ENCODE data around the gene CLCN3. TPM values are rescaled to one million over a fixed set of nuclear protein-coding genes. Genes with fewer than 3 reads are reported as not detected.

Gene CLCN3
- total and polyA plus RNA-seq, 10 of the 15 experiments (the other 5 are each of a cell fraction or from before 2014, with no cell fraction given), result 4.0 to 22.8 (median 11.8) TPM

DNA sequence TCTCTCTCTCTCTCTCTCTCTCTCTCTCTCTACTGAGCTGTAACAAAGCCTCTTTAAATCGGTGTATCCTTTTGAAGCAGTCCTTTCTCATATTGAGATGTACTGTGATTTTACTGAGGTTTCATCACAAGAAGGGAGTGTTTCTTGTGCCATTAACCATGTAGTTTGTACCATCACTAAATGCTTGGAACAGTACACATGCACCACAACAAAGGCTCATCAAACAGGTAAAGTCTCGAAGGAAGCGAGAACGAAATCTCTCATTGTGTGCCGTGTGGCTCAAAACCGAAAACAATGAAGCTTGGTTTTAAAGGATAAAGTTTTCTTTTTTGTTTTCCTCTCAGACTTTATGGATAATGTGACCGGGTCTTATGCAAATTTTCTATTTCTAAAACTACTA, 100.2 kb downstream of the CLCN3 start:
- Histone ChIP-seq H3K27ac (ENCODE audit: control insufficient read depth, insufficient read depth) (no peak overlapping the region), H2AFZ (ENCODE audit: control insufficient read depth, low read depth, low read length) (no peak overlapping the region), H3K9me3 (replicated peaks; ENCODE audit: control insufficient read depth, insufficient read depth, low read length) (no peaks in the 10 kb centered on the region), H3K27me3 (replicated peaks in 1 of 2; ENCODE audit: control insufficient read depth in 2 of 2, insufficient read depth in 2 of 2, low read length in 1 of 2) (no peaks in the 10 kb centered on the region), H3K36me3 (ENCODE audit: control insufficient read depth in 2 of 2, insufficient read depth in 2 of 2, low read length in 1 of 2) (peaks cover 0 to 6% of the 10 kb centered on the region in 2 experiments; a peak in 2 of 4 replicates), H3K9ac (ENCODE audit: control insufficient read depth, insufficient read depth, low read length) (no peak overlapping the region), H3K4me1 (ENCODE audit: control insufficient read depth, insufficient read depth, low read length) (no peaks in the 10 kb centered on the region), H3K79me2 (ENCODE audit: control insufficient read depth, insufficient read depth, low read length) (no peaks in the 10 kb centered on the region), H3K4me2 (ENCODE audit: control insufficient read depth, insufficient read depth) (no peak overlapping the region), H3K4me3 (no peak overlapping the region), H4K20me1 (ENCODE audit: control insufficient read depth, insufficient read depth) (no peaks in the 10 kb centered on the region)
- ChIA-PET SMC1A (ENCODE audit: uncharacterized antibody, unreplicated experiment) (interaction anchor here (0.8 to 1.2 kb wide), 2 partner anchors 23 to 107 kb away, joined by 3 to 5 read pairs; partner anchors contain the start of gene NEK1), POLR2A (no interaction called here), RAD21 (ENCODE audit: unreplicated experiment) (no interaction called here), CTCF (interaction anchor here (3.5 kb wide), 1 partner anchor 107 kb away, joined by 11 read pairs; the partner anchor contains the start of gene NEK1)
- TF ChIP-seq PAX5 (IDR thresholded peaks at IDR 0.05; ENCODE audit: borderline replicate concordance, low read depth, low read length) (no peak), SP1 (IDR thresholded peaks at IDR 0.05; ENCODE audit: low read depth, low read length) (no peak)
- TF ChIP-seq, protein P1, sequence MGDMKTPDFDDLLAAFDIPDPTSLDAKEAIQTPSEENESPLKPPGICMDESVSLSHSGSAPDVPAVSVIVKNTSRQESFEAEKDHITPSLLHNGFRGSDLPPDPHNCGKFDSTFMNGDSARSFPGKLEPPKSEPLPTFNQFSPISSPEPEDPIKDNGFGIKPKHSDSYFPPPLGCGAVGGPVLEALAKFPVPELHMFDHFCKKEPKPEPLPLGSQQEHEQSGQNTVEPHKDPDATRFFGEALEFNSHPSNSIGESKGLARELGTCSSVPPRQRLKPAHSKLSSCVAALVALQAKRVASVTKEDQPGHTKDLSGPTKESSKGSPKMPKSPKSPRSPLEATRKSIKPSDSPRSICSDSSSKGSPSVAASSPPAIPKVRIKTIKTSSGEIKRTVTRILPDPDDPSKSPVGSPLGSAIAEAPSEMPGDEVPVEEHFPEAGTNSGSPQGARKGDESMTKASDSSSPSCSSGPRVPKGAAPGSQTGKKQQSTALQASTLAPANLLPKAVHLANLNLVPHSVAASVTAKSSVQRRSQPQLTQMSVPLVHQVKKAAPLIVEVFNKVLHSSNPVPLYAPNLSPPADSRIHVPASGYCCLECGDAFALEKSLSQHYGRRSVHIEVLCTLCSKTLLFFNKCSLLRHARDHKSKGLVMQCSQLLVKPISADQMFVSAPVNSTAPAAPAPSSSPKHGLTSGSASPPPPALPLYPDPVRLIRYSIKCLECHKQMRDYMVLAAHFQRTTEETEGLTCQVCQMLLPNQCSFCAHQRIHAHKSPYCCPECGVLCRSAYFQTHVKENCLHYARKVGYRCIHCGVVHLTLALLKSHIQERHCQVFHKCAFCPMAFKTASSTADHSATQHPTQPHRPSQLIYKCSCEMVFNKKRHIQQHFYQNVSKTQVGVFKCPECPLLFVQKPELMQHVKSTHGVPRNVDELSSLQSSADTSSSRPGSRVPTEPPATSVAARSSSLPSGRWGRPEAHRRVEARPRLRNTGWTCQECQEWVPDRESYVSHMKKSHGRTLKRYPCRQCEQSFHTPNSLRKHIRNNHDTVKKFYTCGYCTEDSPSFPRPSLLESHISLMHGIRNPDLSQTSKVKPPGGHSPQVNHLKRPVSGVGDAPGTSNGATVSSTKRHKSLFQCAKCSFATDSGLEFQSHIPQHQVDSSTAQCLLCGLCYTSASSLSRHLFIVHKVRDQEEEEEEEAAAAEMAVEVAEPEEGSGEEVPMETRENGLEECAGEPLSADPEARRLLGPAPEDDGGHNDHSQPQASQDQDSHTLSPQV (IDR thresholded peaks at IDR 0.05), result no peak
- TF ChIP-seq, protein P2, sequence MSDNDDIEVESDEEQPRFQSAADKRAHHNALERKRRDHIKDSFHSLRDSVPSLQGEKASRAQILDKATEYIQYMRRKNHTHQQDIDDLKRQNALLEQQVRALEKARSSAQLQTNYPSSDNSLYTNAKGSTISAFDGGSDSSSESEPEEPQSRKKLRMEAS (IDR thresholded peaks at IDR 0.05; ENCODE audit: low read depth, low read length), result no peak
- TF ChIP-seq, protein P3, sequence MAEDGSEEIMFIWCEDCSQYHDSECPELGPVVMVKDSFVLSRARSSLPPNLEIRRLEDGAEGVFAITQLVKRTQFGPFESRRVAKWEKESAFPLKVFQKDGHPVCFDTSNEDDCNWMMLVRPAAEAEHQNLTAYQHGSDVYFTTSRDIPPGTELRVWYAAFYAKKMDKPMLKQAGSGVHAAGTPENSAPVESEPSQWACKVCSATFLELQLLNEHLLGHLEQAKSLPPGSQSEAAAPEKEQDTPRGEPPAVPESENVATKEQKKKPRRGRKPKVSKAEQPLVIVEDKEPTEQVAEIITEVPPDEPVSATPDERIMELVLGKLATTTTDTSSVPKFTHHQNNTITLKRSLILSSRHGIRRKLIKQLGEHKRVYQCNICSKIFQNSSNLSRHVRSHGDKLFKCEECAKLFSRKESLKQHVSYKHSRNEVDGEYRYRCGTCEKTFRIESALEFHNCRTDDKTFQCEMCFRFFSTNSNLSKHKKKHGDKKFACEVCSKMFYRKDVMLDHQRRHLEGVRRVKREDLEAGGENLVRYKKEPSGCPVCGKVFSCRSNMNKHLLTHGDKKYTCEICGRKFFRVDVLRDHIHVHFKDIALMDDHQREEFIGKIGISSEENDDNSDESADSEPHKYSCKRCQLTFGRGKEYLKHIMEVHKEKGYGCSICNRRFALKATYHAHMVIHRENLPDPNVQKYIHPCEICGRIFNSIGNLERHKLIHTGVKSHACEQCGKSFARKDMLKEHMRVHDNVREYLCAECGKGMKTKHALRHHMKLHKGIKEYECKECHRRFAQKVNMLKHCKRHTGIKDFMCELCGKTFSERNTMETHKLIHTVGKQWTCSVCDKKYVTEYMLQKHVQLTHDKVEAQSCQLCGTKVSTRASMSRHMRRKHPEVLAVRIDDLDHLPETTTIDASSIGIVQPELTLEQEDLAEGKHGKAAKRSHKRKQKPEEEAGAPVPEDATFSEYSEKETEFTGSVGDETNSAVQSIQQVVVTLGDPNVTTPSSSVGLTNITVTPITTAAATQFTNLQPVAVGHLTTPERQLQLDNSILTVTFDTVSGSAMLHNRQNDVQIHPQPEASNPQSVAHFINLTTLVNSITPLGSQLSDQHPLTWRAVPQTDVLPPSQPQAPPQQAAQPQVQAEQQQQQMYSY (CRISPR knock-in tag; IDR thresholded peaks at IDR 0.05), result no peak
- TF ChIP-seq, protein P4, sequence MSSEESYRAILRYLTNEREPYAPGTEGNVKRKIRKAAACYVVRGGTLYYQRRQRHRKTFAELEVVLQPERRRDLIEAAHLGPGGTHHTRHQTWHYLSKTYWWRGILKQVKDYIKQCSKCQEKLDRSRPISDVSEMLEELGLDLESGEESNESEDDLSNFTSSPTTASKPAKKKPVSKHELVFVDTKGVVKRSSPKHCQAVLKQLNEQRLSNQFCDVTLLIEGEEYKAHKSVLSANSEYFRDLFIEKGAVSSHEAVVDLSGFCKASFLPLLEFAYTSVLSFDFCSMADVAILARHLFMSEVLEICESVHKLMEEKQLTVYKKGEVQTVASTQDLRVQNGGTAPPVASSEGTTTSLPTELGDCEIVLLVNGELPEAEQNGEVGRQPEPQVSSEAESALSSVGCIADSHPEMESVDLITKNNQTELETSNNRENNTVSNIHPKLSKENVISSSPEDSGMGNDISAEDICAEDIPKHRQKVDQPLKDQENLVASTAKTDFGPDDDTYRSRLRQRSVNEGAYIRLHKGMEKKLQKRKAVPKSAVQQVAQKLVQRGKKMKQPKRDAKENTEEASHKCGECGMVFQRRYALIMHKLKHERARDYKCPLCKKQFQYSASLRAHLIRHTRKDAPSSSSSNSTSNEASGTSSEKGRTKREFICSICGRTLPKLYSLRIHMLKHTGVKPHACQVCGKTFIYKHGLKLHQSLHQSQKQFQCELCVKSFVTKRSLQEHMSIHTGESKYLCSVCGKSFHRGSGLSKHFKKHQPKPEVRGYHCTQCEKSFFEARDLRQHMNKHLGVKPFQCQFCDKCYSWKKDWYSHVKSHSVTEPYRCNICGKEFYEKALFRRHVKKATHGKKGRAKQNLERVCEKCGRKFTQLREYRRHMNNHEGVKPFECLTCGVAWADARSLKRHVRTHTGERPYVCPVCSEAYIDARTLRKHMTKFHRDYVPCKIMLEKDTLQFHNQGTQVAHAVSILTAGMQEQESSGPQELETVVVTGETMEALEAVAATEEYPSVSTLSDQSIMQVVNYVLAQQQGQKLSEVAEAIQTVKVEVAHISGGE (CRISPR knock-in tag; IDR thresholded peaks at IDR 0.05), result no peak
- ATAC-seq (no peak), DNase-seq (ENCODE audit: low read depth, low spot score) (no peak), FAIRE-seq (no peak)
- BruUV-seq (replicated peaks), result no TSS peak
- in situ Hi-C loops (cut with MboI) (no loop called here), intact Hi-C loops (cut with micrococcal nuclease; ENCODE audit: unreplicated experiment) (no loop called here)
- 98% methylated on average over 7 of the region's 7 CpGs for WGBS (ENCODE audit: insufficient coverage, insufficient replicate concordance, low lambda C conversion rate, missing lambda C conversion rate)
